Keratinocyte (primary cell): ENCODE results near the gene VIPR2. TPM values are rescaled to one million over a fixed set of nuclear protein-coding genes. Genes with fewer than 3 reads are reported as not detected.

Experiments used
- DNase-seq: peaks from one replicate; pipeline ENCODE4 v3.0.0-alpha.2; 2011; ENCODE audit warnings: low read depth, missing footprints, low spot score
- FAIRE-seq: peaks from 2 replicates; lab custom pipeline; 2011; peaks lifted over from hg19 to GRCh38; lab: Jason Lieb, UNC
- H2AFZ ChIP-seq: 2 replicates; pipeline ENCODE4 v1.6.0; 2012; ENCODE audit warnings: low read length, control low read depth, inconsistent platforms; ENCODE audit not compliant: control insufficient read depth
- H3K27ac ChIP-seq: 2 replicates; pipeline ENCODE4 v1.5.1; 2011; ENCODE audit warnings: low read length; ENCODE audit not compliant: control insufficient read depth, insufficient read depth
- H3K27me3 ChIP-seq: 3 replicates; pipeline ENCODE4 v1.6.0; 2011; ENCODE audit warnings: low read length; ENCODE audit not compliant: control insufficient read depth, insufficient read depth; ENCODE audit errors: extremely low read depth
- H3K36me3 ChIP-seq, 2 experiments: 2 replicates in 1 of 2; 3 replicates in 1 of 2; pipeline ENCODE4 v1.5.1; 2011; ENCODE audit warnings: low read length in 2 of 2, mild to moderate bottlenecking in 1 of 2; ENCODE audit not compliant: control insufficient read depth in 2 of 2, insufficient read depth in 2 of 2; ENCODE audit errors: extremely low read depth in 1 of 2
- H3K4me1 ChIP-seq: 3 replicates; pipeline ENCODE4 v1.5.1; 2011; ENCODE audit warnings: low read length; ENCODE audit not compliant: control insufficient read depth, insufficient read depth; ENCODE audit errors: extremely low read depth
- H3K4me2 ChIP-seq: 3 replicates; pipeline ENCODE4 v1.6.0; 2011; ENCODE audit warnings: low read depth, low read length; ENCODE audit not compliant: control insufficient read depth, insufficient read depth; ENCODE audit errors: extremely low read depth
- H3K4me3 ChIP-seq, 3 experiments: fragments of 200-600 bp in 1 of 3; sonication (generic) in 1 of 3; 2 replicates in 2 of 3; 3 replicates in 1 of 3; pipeline ENCODE4 v1.5.1; 2011 to 2016; ENCODE audit warnings: low read length in 3 of 3, mild to moderate bottlenecking in 3 of 3, control low read depth in 2 of 3, inconsistent platforms in 1 of 3, low read depth in 1 of 3, mixed read lengths in 1 of 3, mixed run types in 1 of 3, moderate library complexity in 1 of 3; ENCODE audit not compliant: control insufficient read depth in 2 of 3, insufficient read depth in 2 of 3; ENCODE audit errors: extremely low read depth in 1 of 3
- H3K79me2 ChIP-seq: 2 replicates; pipeline ENCODE4 v1.6.0; 2012; ENCODE audit warnings: low read length; ENCODE audit not compliant: control insufficient read depth, insufficient read depth
- H3K9ac ChIP-seq: 3 replicates; pipeline ENCODE4 v1.6.0; 2011; ENCODE audit warnings: low read length; ENCODE audit not compliant: control insufficient read depth, insufficient read depth; ENCODE audit errors: extremely low read depth
- H3K9me1 ChIP-seq: 3 replicates; pipeline ENCODE4 v1.6.0; 2011; ENCODE audit warnings: low read length; ENCODE audit not compliant: control insufficient read depth, insufficient read depth; ENCODE audit errors: extremely low read depth
- H3K9me3 ChIP-seq: 2 replicates; pipeline ENCODE4 v1.5.1; 2012; ENCODE audit warnings: low read depth, low read length; ENCODE audit not compliant: control insufficient read depth
- H4K20me1 ChIP-seq: 3 replicates; pipeline ENCODE4 v1.6.0; 2011; ENCODE audit warnings: low read length; ENCODE audit not compliant: control insufficient read depth, insufficient read depth; ENCODE audit errors: extremely low read depth
- EZH2 ChIP-seq: IDR thresholded peaks from one replicate; pipeline ENCODE4 v1.6.1; 2012; ENCODE audit warnings: inconsistent platforms, mild to moderate bottlenecking, low read length, moderate library complexity
- dilution Hi-C: fragments of 300-500 bp; cut with MboI; formaldehyde crosslinking; loops from one replicate; pipeline ENCODE4 v1.7.0; 2020; ENCODE audit warnings: low sequenced_read_pairs; ENCODE audit not compliant: extremely low pct_ligation_motif_present
- polyA plus RNA-seq, 5 experiments: library from polyadenylated mRNA; depleted of rRNA in 3 of 5; stranded (reverse) in 3 of 5; stranded (forward) in 1 of 5; unstranded in 1 of 5; fragments of >200 nt; gene quantifications; 1 replicate in 1 of 5; 2 replicates in 3 of 5; 3 replicates in 1 of 5; pipeline versions ENCODE4 v1.2.1 to v1.2.3, GENCODE V29; 2011 to 2012; ENCODE audit warnings: missing spikeins in 2 of 5, low read depth in 1 of 5, low replicate concordance in 1 of 5
- TF ChIP-seq, protein P1 (sequence below), 3 experiments: IDR thresholded peaks in 1 of 3; conservative IDR thresholded peaks in 1 of 3; optimal IDR thresholded peaks in 1 of 3; 2 replicates in 2 of 3; 3 replicates in 1 of 3; pipeline versions ENCODE3 to v1.5.1; 2011; ENCODE audit warnings: low read length in 3 of 3, mild to moderate bottlenecking in 3 of 3, moderate library complexity in 2 of 3, control low read depth in 1 of 3, inconsistent platforms in 1 of 3; ENCODE audit not compliant: insufficient read depth in 2 of 3; ENCODE audit errors: extremely low read depth in 1 of 3

The VIPR2 gene
- polyA plus RNA-seq, 1 donor (not counting 4 experiments of a cell fraction or from before 2014, with no cell fraction given): not detected

DNA sequence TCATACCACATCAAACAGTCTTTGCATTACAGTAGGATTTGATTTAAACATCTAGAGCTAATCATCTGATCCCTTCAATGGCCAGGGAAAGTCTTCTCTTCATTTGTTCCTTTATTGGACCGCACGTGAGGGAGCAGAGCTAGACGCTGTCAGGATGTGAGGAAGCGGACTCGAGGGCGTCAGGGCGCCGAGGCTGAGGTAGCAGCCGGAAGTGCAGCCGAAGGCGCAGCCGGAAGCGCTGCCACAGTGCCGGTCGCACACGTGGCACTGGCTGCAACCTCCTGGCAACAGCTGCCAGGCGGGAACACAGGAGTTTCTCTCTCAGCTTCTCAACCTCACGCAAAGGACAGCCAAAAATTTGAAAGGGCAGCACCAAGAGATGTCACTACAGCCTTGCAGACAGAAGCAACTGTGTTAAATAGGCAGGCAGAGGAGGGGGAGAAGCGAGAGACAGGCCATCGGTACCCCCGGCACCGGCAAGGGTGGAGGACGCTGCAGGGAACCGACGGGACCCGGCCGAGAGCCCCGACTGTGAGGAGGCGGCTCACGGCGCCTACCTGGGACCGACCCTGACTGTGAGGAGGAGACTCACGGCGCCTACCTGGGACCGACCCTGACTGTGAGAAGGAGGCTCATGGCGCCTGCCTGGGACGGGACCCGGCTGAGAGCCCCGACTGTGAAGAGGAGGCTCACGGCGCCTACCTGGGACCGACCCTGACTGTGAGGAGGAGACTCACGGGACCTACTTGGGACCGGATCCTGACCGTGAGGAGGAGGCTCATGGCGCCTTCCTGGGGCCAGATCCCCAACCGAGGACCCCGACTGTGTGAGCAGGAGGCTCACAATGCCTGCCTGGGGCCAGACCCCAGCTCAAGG, 32.3 kb downstream of the VIPR2 start:
- H3K27me3 ChIP-seq: peaks cover 3% of the 10 kb centered on the region
- H3K4me3 ChIP-seq: no peak overlapping the region
- H3K79me2 ChIP-seq: no peaks in the 10 kb centered on the region
- H3K4me1 ChIP-seq: no peaks in the 10 kb centered on the region
- H3K27ac ChIP-seq: no peak overlapping the region
- H3K9me3 ChIP-seq: no peaks in the 10 kb centered on the region
- dilution Hi-C loops: no loop called here
- DNase-seq: no peak
- no peak overlapping the region for H2AFZ ChIP-seq
- H3K36me3 ChIP-seq: no peaks in the 10 kb centered on the region
- TF ChIP-seq, protein P1, sequence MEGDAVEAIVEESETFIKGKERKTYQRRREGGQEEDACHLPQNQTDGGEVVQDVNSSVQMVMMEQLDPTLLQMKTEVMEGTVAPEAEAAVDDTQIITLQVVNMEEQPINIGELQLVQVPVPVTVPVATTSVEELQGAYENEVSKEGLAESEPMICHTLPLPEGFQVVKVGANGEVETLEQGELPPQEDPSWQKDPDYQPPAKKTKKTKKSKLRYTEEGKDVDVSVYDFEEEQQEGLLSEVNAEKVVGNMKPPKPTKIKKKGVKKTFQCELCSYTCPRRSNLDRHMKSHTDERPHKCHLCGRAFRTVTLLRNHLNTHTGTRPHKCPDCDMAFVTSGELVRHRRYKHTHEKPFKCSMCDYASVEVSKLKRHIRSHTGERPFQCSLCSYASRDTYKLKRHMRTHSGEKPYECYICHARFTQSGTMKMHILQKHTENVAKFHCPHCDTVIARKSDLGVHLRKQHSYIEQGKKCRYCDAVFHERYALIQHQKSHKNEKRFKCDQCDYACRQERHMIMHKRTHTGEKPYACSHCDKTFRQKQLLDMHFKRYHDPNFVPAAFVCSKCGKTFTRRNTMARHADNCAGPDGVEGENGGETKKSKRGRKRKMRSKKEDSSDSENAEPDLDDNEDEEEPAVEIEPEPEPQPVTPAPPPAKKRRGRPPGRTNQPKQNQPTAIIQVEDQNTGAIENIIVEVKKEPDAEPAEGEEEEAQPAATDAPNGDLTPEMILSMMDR (optimal IDR thresholded peaks at IDR 0.05 in 1 of 3, IDR thresholded peaks at IDR 0.05 in 1 of 3, conservative IDR thresholded peaks at IDR 0.05 in 1 of 3; ENCODE audit: extremely low read depth in 1 of 3, insufficient read depth in 2 of 3, low read length in 3 of 3): no peak
- TF ChIP-seq EZH2: no peak
- H3K9me1 ChIP-seq: no peaks in the 10 kb centered on the region
- H3K9ac ChIP-seq: no peak overlapping the region
- H3K4me2 ChIP-seq: no peak overlapping the region
- FAIRE-seq: no peak
- no peaks in the 10 kb centered on the region for H4K20me1 ChIP-seq

GRCh38 chr7:159109653-159110035, 35.0 kb downstream of the VIPR2 start:
- Histone ChIP-seq H3K27ac (no peak overlapping the region), H3K4me3 (no peak overlapping the region), H3K4me2 (no peak overlapping the region), H3K9me3 (no peaks in the 10 kb centered on the region), H3K36me3 (no peaks in the 10 kb centered on the region), H3K27me3 (peaks cover 3% of the 10 kb centered on the region), H3K9ac (no peak overlapping the region), H3K9me1 (no peaks in the 10 kb centered on the region), H2AFZ (no peak overlapping the region), H3K79me2 (no peaks in the 10 kb centered on the region), H4K20me1 (no peaks in the 10 kb centered on the region), H3K4me1 (no peaks in the 10 kb centered on the region)
- TF ChIP-seq, protein P1 (optimal IDR thresholded peaks at IDR 0.05 in 1 of 3, IDR thresholded peaks at IDR 0.05 in 1 of 3, conservative IDR thresholded peaks at IDR 0.05 in 1 of 3; ENCODE audit: extremely low read depth in 1 of 3, insufficient read depth in 2 of 3, low read length in 3 of 3): no peak
- TF ChIP-seq EZH2: no peak
- DNase-seq: no peak
- dilution Hi-C loops: no loop called here
- FAIRE-seq: no peak
